A549 (cell line): ENCODE data around the gene ENGASE.

Source experiments
- POLR2A ChIP-seq: IDR thresholded peaks from 2 replicates; pipeline ENCODE4 v1.6.1; 2012; ENCODE audit warnings: mild to moderate bottlenecking, low read length
- SMC3 ChIP-seq: fragments of >200 bp; sonication (Bioruptor Twin); formaldehyde crosslinking; IDR thresholded peaks from 3 replicates; pipeline ENCODE4 v1.6.1; 2018; ENCODE audit warnings: inconsistent platforms
- TF ChIP-seq, protein P1 (sequence below): fragments of >200 bp; sonication (Bioruptor Twin); formaldehyde crosslinking; IDR thresholded peaks from 3 replicates; pipeline ENCODE4 v1.5.1; 2016

DNA sequence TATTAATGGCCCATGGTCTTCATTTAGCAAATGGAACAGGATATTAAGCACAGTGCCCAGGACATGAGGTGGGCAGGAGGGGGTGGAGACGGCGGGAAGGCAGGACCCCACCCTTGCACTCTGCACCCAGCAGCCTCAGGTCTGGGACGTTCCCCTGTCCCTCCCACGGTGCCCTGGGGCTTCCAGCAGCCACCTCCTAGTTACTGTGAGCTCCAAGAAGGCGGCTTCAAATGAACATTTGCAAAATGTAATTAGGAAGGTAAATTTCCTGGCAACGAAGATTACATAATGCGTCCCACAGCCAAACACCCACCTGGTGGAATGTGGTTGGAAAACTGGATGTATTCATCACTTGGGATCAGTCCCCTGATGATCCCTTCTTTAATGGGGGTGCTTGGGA lies 59.4 kb downstream of the ENGASE start:
- no peak for TF ChIP-seq POLR2A
- TF ChIP-seq, protein P1, sequence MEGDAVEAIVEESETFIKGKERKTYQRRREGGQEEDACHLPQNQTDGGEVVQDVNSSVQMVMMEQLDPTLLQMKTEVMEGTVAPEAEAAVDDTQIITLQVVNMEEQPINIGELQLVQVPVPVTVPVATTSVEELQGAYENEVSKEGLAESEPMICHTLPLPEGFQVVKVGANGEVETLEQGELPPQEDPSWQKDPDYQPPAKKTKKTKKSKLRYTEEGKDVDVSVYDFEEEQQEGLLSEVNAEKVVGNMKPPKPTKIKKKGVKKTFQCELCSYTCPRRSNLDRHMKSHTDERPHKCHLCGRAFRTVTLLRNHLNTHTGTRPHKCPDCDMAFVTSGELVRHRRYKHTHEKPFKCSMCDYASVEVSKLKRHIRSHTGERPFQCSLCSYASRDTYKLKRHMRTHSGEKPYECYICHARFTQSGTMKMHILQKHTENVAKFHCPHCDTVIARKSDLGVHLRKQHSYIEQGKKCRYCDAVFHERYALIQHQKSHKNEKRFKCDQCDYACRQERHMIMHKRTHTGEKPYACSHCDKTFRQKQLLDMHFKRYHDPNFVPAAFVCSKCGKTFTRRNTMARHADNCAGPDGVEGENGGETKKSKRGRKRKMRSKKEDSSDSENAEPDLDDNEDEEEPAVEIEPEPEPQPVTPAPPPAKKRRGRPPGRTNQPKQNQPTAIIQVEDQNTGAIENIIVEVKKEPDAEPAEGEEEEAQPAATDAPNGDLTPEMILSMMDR = no peak
- TF ChIP-seq SMC3 = no peak
